HG02623 (cell line): ENCODE results near the gene B2M.
"Not testable (repeated sequence)": the region's sequence is repeated elsewhere in the genome, so short reads cannot be mapped to it uniquely, and the experiment has no call there.

Experiments used
- ATAC-seq: cut with Tn5 transposase; IDR thresholded peaks from one replicate; pipeline ENCODE4 v1.9.1; 2021; ENCODE audit warnings: moderate library complexity; ENCODE audit not compliant: unreplicated experiment

The B2M gene

GRCh38 chr15:44711096-44711742, at the start of gene B2M, which contains the start of gene PATL2:
Gene B2M (plus strand): TSS chr15:44711517. CDS start chr15:44711547, 30 bp downstream.
Gene PATL2 (minus strand): TSS chr15:44711323. CDS start chr15:44676490, 34,833 bp downstream.
- ATAC-seq: peak; percentile 74

DNA sequence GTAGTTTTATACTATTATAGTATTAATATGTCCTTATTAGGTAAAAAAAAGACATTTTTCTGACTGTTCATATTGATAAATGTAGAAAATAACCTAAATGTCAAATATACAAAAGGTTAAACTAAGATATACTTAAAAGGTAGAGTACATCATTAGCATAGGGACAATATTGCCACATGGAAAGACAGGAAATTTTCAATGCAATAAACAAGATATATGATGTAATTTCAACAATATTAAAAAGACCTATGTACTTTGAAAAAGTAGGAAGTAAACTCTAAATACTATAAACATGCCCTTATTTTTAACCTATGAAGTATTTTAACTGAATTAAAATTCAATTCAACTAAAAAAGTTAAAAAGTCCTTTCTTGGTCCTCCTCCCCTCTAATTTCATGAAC, 49.7 kb upstream of the B2M start:
- ATAC-seq: no peak

GRCh38 chr15:44662478-44663409, 48.6 kb upstream of the B2M start:
- peak; percentile 35 for ATAC-seq

- peak; percentile 80 for ATAC-seq
Measured at GRCh38 chr15:44663410-44664308, 47.7 kb upstream of the B2M start, which contains the start of gene SPG11. Gene SPG11 (minus strand): TSS chr15:44663662. CDS start chr15:44663647, 15 bp downstream.

- no peak for ATAC-seq
Measured at GRCh38 chr15:44666210-44667038, 44.9 kb upstream of the B2M start.

DNA sequence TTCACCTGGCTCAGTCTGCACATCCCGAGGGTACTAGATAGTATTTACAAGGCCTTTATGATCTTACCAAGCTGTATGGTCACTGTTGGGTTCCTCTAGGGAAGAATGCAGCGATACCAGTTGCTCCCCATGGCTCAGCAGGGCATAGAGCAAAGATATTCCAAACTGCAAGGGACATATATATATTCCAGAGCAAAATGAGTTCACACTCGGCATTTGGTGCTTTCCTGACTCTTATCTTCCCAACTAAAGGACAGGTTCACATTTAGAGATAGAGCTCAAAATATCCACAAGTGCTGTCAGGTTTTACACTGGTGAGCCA, 44.3 kb upstream of the B2M start:
- no peak for ATAC-seq

- ATAC-seq: no peak
Measured at GRCh38 chr15:44668921-44669320, 42.4 kb upstream of the B2M start.

GRCh38 chr15:44670087-44670950, 41.0 kb upstream of the B2M start:
- no peak for ATAC-seq

GRCh38 chr15:44673639-44674038, 37.7 kb upstream of the B2M start:
- ATAC-seq: no peak

GRCh38 chr15:44675911-44676310, 35.4 kb upstream of the B2M start:
- no peak for ATAC-seq

GRCh38 chr15:44676676-44677075, 34.6 kb upstream of the B2M start:
- no peak for ATAC-seq

- no peak for ATAC-seq
Measured at GRCh38 chr15:44682211-44682610, 29.1 kb upstream of the B2M start.

GRCh38 chr15:44682809-44683682, 28.3 kb upstream of the B2M start:
- not testable (repeated sequence) for ATAC-seq

- not testable (repeated sequence) for ATAC-seq
Measured at GRCh38 chr15:44689318-44689717, 22.0 kb upstream of the B2M start.

DNA sequence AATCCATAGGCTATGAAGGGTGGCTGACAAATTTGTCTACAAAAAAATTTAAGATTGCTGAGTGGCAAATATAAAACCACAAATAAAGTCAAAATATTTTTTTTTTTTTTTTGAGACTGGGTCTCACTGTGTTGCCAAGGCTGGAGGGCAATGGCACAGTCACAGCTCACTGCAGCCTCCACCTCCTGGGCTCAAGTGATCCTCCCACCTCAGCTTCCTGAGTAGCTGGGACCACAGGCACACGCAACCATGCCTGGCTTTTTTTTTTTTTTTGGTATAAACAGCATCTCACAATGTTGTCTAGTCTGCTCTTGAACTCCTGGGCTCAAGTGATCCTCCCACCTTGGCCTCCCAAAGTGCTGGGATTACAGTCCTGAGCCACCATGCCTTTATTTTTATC, 21.1 kb upstream of the B2M start:
- ATAC-seq: not testable (repeated sequence)

DNA sequence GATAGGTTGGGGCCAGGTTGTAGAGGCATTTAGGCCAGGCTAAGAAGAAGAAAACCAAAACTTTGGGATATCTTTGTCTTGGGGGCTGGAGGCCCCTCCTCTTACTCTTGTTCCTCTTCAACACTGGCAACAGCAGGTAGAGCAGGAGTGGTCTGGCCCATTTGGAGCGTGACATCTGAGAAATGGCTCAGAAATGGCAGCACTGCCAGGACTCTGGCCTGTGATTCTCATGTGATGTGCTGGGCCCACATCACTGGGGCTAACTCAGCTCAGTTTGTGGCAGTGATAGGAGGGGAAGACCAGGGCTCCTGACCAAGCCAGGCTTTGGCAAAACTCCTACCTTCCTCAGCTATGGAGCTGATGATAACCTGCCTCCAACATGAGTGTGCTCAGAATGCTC, 18.7 kb upstream of the B2M start:
- ATAC-seq: no peak

- ATAC-seq: no peak
Measured at GRCh38 chr15:44694416-44694815, 16.9 kb upstream of the B2M start.

DNA sequence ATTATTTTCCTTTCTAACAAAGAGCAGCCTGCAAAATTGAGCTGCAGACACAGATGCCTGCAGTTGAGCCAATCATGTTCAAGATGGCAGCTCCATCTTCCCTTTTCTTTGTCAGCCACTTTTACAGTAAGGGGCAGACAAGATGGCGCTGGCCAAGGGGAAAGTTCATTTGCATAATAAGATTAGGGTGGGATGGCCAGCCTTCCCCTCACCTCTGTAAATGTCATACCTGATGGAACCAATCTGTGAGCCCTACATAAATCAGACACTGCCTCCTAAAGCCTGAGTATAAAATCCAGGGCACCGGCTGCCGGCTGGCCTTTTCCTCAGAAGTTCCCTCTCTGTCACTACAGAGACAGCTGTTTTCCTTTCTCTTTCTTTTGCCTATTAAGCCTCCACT, 16.0 kb upstream of the B2M start:
- no peak for ATAC-seq
